GM12878 (cell line): ENCODE measurements around the gene XPC. TPM values are rescaled to one million over a fixed set of nuclear protein-coding genes. Genes with fewer than 3 reads are reported as not detected.

ENCODE experiments used
- ATAC-seq: fragments of 200-7000 bp; cut with Tn5 transposase; 3 replicates; pipeline ENCODE4 v1.9.1; 2020; ENCODE audit warnings: mild to moderate bottlenecking, moderate library complexity
- BruUV-seq: library from RNA; stranded (reverse); fragments of 400-500 nt; replicated peaks from 2 replicates; lab custom pipeline; 2021; lab: Mats Ljungman, UMichigan
- CTCF ChIA-PET: fragments of 300-600 bp; sonication (Branson Sonifier 250); formaldehyde crosslinking; extraction: SDS; loops from one replicate; lab custom pipeline; 2021; ENCODE audit warnings: inconsistent platforms; lab: Yijun Ruan, JAX
- POLR2A ChIA-PET: fragments of 350-600 bp; formaldehyde crosslinking; extraction: SDS; loops from one replicate; lab custom pipeline; 2021; ENCODE audit warnings: inconsistent platforms; lab: Charles Lee
- RAD21 ChIA-PET: fragments of 300-600 bp; sonication (Branson Sonifier 250); formaldehyde crosslinking; loops from one replicate; lab custom pipeline; 2023; ENCODE audit warnings: antibody characterized with exemption; ENCODE audit not compliant: unreplicated experiment; lab: Charles Lee
- SMC1A ChIA-PET: fragments of 300-600 bp; sonication (Branson Sonifier 250); formaldehyde crosslinking; loops from one replicate; lab custom pipeline; 2023; ENCODE audit not compliant: unreplicated experiment, uncharacterized antibody; lab: Charles Lee
- DNase-seq: peaks from one replicate; pipeline ENCODE4 v3.0.0-alpha.2; 2011; ENCODE audit warnings: low read depth, low spot score
- FAIRE-seq: peaks from 3 replicates; lab custom pipeline; 2011; peaks lifted over from hg19 to GRCh38; lab: Jason Lieb, UNC
- H2AFZ ChIP-seq: 2 replicates; pipeline ENCODE4 v1.6.0; 2011; ENCODE audit warnings: low read depth, low read length, control low read depth; ENCODE audit not compliant: control insufficient read depth
- H3K27ac ChIP-seq: 2 replicates; pipeline ENCODE4 v1.5.1; 2011; ENCODE audit warnings: control low read depth; ENCODE audit not compliant: control insufficient read depth, insufficient read depth
- H3K27me3 ChIP-seq, 2 experiments: replicated peaks in 1 of 2; 2 replicates each; pipeline versions ENCODE4 v1.6.0 to v1.6.1; 2011; ENCODE audit warnings: low read length in 1 of 2; ENCODE audit not compliant: control insufficient read depth in 2 of 2, insufficient read depth in 2 of 2
- H3K36me3 ChIP-seq, 2 experiments: 2 replicates each; pipeline ENCODE4 v1.5.1; 2011; ENCODE audit warnings: low read length in 1 of 2; ENCODE audit not compliant: control insufficient read depth in 2 of 2, insufficient read depth in 2 of 2
- H3K4me1 ChIP-seq: 2 replicates; pipeline ENCODE4 v1.6.1; 2011; ENCODE audit warnings: mild to moderate bottlenecking, low read length, moderate library complexity, mixed read lengths; ENCODE audit not compliant: control insufficient read depth, insufficient read depth
- H3K4me2 ChIP-seq: 2 replicates; pipeline ENCODE4 v1.6.0; 2011; ENCODE audit warnings: control low read depth; ENCODE audit not compliant: control insufficient read depth, insufficient read depth
- H3K4me3 ChIP-seq: fragments of 200-600 bp; sonication (generic); 2 replicates; pipeline ENCODE4 v1.5.1; 2016
- H3K79me2 ChIP-seq: 2 replicates; pipeline ENCODE4 v1.6.0; 2011; ENCODE audit warnings: low read length; ENCODE audit not compliant: control insufficient read depth, insufficient read depth
- H3K9ac ChIP-seq: 2 replicates; pipeline ENCODE4 v1.8.0; 2011; ENCODE audit warnings: low read length, control low read depth, mixed read lengths; ENCODE audit not compliant: control insufficient read depth, insufficient read depth
- H3K9me3 ChIP-seq: replicated peaks from 3 replicates; pipeline ENCODE4 v1.5.1; 2011; ENCODE audit warnings: mild to moderate bottlenecking, low read length; ENCODE audit not compliant: control insufficient read depth, insufficient read depth
- H4K20me1 ChIP-seq: 2 replicates; pipeline ENCODE4 v1.6.0; 2011; ENCODE audit not compliant: control insufficient read depth, insufficient read depth
- RELB ChIP-seq: fragments of 450-650 bp; IDR thresholded peaks from 2 replicates; pipeline ENCODE4 v1.6.1; 2017; ENCODE audit warnings: low read depth, mild to moderate bottlenecking, moderate library complexity
- SIX5 ChIP-seq: IDR thresholded peaks from 2 replicates; pipeline ENCODE4 v1.6.1; 2011; ENCODE audit warnings: mild to moderate bottlenecking, low read depth, low read length, moderate library complexity; ENCODE audit not compliant: severe bottlenecking
- WGBS: methylation state at CpG from one replicate; pipeline ENCODE4 v1.1.6; 2016; ENCODE audit warnings: low lambda C conversion rate; ENCODE audit not compliant: insufficient replicate concordance, insufficient coverage; ENCODE audit errors: missing lambda C conversion rate; 5-methylcytosine and 5-hydroxymethylcytosine counted together
- in situ Hi-C: fragments of 300-500 bp; cut with MboI; formaldehyde crosslinking; loops from 9 replicates; pipeline ENCODE4 v1.14.3; 2018; ENCODE audit warnings: mixed read lengths
- intact Hi-C: fragments of 100-400 bp; cut with micrococcal nuclease; formaldehyde crosslinking; loops from one replicate; pipeline ENCODE4 v1.14.2; 2022; ENCODE audit not compliant: unreplicated experiment
- polyA plus RNA-seq, 11 experiments: library from polyadenylated mRNA; depleted of rRNA in 4 of 11; unstranded in 6 of 11; stranded (reverse) in 5 of 11; fragments of >200 nt; fragmentation: Nextera tagmentation in 4 of 11; fragmentation: Illumina TruSeq in 1 of 11; extraction: Ambion mirVana in 4 of 11; extraction: Trizol in 1 of 11; gene quantifications; 1 replicate in 1 of 11; 2 replicates in 10 of 11; pipeline versions ENCODE4 v1.2.1 to v1.2.3, GENCODE V29; 2011 to 2016; ENCODE audit warnings: inconsistent platforms in 2 of 11, missing spikeins in 2 of 11, low read depth in 1 of 11
- total RNA-seq, 4 experiments: library from RNA; depleted of rRNA in 3 of 4; stranded (reverse); fragments of >200 nt in 3 of 4; fragmentation: Illumina TruSeq in 1 of 4; extraction: Trizol in 1 of 4; gene quantifications; 2 replicates each; pipeline versions ENCODE4 v1.2.1 to v1.2.3, GENCODE V29; 2013 to 2021

Gene XPC
- total and polyA plus RNA-seq, 10 of the 15 experiments (the other 5 are each of a cell fraction or from before 2014, with no cell fraction given) = 4.0 to 48.3 (median 29.8) TPM

- Histone ChIP-seq H3K36me3 (peaks cover 2 to 4% of the 10 kb centered on the region in 2 experiments; a peak in 3 of 4 replicates), H2AFZ (peak overlapping the region; percentile 79), H3K4me1 (peaks cover 14% of the 10 kb centered on the region), H4K20me1 (no peaks in the 10 kb centered on the region), H3K9me3 (no peaks in the 10 kb centered on the region), H3K9ac (peak overlapping the region; percentile 90), H3K79me2 (peaks cover 61% of the 10 kb centered on the region), H3K27ac (peak overlapping the region; percentile 84), H3K4me3 (peak overlapping the region; percentile 93), H3K4me2 (peak overlapping the region; percentile 83), H3K27me3 (no peaks in the 10 kb centered on the region)
- ATAC-seq = no peak
- no peak for DNase-seq
- ChIA-PET RAD21 (interaction anchor here (0.5 to 1.7 kb wide), 7 partner anchors 20 to 760 kb away, joined by 3 to 27 read pairs (median 4); partner anchors contain the start of genes CHCHD4 and TMEM43), POLR2A (interaction anchor here (0.6 to 3.1 kb wide), 8 partner anchors 18 to 1802 kb away, joined by 3 to 42 read pairs (median 4); partner anchors contain the start of genes CCDC174, CHCHD4, SLC6A6 and TMEM43), CTCF (interaction anchor here (0.9 to 2.4 kb wide), 6 partner anchors 9 to 56 kb away, joined by 3 to 14 read pairs (median 3); partner anchors contain the start of genes CHCHD4 and TMEM43), SMC1A (interaction anchor here (0.6 to 1.8 kb wide), 10 partner anchors 9 to 472 kb away, joined by 3 to 10 read pairs (median 4); partner anchors contain the start of genes CCDC174, CHCHD4 and TMEM43)
- TF ChIP-seq RELB (0 out of 2 replicates have a peak, but pooled peaks have one; percentile 5), SIX5 (no peak)
- BruUV-seq = no TSS peak
- in situ Hi-C loops = no loop called here
- intact Hi-C loops = no loop called here
- no peak for FAIRE-seq
- 1% methylated on average over 3 of the region's 3 CpGs for WGBS
These were observed 689 bp upstream of the XPC start for GRCh38 chr3:14179114-14179465.
